Endothelial cell of hepatic sinusoid (primary cell): ENCODE data around the gene NFIB.

Experiments
- in situ Hi-C: cut with HindIII; loops from 2 replicates; pipeline ENCODE4 v1.10.0; 2017; ENCODE audit warnings: low sequenced_read_pairs

NFIB gene

DNA sequence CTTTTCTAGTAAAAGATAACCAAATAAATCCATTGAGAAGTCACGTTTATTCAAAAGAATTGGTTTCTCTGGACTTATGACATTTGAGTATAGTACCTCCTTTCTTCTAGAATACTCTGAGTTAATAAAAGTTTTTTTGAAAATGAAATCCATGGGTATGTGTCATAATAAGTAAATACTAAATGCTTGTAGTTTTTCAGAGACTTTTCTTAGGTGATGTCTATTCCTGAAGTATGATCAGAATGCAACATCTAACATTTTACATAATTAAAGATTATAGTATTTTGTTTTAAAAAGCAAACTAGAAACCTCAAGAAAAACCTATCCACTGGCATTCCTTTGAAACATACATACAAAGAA lies 63.2 kb downstream of the NFIB start:
- in situ Hi-C loops: no loop called here

DNA sequence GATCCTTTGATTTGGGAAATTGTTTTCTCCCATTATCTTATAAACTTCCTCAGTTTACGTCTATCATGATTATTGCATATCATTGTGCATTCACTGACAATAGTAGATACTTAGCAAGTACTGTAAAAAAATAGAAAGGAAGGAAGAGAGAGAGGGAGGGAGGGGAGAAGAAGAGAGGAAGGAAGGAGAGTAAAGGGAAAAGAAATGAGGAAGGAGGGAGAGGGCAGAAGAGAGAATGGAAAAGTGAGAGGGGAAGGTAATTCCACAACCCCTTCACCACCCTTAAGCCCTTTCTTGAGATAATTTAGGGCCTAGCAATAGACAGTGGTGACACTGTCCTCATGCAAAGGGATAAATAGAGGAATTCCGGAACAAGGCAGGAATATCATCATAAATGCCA lies 64.4 kb downstream of the NFIB start:
- in situ Hi-C loops: no loop called here

DNA sequence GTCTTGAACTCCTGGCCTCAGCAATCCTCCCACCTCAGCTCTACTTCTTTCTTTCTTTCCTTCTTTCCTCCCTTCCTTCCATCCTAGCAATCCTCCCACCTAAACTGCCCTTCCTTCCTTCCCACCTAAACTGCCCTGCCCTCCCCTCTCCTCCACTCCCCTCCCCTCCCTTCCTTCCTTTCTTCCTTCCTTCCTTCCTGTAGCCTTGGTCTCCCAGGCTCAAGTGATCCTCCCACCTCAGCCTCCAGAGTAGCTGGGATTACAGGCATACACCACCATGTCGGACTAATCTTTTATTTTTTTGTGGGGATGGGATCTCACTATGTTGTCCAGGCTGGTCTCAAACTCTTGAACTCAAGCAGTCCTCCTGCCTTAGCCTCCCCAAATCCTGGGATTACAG lies 65.8 kb downstream of the NFIB start:
- in situ Hi-C loops: no loop called here

DNA sequence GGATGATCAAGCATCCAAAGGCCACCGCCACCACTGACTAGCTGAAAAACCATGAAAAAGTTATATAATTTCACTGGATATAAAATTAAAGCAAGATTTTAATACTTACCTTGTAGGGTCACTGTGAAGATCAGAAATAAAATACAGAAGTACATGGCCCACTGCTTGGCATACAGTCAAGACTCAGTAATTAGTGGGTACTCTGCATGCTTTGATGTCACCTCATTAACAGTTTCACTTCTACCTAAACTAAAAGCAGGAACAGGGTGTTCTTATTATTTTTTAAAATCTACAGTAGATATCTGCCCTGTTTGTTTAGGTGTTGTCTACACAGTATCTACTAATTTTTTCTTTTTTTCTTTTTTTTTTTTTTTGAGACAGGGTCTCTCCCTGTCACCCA lies 66.4 kb downstream of the NFIB start:
- in situ Hi-C loops: no loop called here

DNA sequence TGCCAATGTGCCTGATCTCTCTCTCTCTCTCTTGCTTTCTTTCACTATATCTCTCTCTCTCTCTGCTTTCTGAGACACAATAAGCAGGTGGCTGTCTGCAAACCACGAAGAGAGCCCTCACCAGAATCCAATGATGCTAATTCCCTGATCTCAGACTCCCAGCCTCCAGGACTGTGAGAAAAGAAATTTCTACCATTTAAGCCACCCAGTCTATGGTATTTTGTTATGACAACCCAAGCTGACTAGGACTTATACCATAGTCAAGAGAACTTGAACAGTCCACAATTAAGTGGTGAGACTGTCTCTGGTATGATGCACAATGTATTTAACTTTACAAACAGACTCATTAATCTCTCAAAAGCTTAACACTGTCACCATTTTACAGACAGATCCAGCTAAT lies 67.0 kb downstream of the NFIB start:
- in situ Hi-C loops: no loop called here

DNA sequence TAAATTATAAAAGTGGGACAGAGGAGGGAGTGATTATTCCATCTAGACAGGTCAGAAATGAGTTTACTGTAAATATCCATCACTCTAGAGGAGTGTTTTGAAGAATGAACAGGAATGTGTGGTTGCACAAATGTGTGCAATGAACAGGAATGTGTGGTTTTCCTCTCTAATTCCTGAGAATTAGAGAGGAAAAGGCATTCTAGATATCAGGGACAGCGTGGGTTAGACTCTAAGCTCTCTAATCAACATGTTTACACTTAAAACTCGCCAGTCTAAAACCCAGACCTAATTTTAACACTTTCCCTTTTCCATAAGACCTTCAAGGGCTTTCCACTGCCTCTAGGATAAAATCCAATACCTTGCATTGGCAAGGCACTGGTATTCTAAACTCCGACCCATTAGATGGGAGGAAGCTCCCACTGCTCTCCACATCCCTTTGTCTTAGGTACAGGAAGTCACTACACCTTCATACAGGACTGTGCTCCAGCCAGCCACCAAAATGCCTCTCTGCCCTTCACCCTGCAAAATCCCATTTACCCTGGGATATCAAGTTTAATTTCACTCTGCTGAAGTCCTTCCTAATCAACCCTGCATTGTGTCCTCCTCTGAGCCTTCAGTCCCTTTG lies 67.9 kb downstream of the NFIB start:
- in situ Hi-C loops: no loop called here

DNA sequence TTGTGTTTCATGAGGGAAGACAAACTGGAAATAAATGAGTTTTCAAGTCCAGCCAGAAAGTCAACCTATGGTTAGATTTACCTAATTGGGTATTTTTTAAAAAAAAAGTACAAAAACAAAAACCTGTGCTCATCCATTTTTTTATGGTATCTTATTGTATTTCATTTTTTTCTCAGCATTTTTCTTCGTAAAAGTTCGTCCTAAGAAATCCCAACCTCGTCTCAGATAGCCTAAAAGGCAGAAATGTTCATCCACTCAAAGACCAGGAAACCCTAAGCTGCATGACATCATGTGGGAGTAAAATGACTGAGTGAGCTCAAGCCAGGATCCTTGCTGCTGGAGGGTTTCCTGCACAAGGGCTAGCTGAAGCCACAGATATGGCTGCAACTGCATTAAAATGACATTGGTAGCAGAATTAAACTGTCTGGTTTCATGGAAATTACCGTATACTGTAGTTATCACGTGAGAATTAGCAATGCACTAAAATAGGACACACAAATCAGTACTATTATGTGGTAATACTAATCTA lies 70.4 kb downstream of the NFIB start:
- in situ Hi-C loops: no loop called here

DNA sequence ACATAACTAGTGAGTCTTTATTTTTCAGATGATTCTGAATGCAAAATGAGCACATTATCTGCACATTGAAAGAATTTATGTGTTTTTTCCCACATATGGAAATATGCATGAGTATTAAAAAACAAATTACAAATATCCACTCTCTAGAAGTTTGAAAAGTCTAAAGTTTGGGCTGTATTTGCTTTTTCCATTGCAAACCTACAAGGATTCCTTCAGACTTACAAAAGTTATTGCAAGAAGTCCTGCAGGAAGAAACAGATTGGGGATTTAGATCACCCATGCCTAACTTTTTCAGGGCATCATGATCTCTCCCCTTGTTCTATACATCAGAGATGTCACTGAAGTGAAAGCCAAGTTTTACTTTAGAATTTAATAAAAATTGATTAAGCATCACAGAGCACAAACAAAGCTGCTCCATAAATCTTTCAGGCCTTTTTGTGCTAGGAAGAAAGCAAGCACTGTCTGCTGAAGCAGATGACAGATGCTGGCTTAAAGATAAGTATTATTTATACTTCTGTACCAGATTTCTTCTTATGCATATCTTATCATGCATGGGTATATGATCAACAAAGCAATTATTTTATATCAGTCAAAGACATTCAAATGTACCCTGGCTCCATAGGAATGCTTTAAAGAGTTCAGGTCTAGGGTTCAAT lies 71.7 kb downstream of the NFIB start:
- in situ Hi-C loops: no loop called here

DNA sequence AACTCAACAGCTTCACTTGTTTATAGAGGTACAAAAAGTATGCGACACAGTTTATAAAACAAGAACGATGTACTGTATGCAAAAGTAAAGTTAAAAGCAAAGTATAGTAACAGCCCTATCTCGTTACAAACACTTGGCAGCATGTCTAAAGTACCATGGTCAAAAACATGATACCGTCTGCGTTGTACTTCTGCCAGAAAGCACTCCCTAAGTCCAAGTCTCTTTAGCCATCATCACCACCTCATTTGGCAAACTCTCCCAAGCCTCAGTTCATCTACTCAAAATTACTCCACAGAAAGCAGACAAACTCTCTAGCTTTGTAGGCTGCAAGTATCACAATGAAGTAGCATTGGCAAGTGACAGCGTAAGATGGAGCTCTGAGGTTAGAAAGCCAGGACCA lies 73.4 kb downstream of the NFIB start:
- in situ Hi-C loops: no loop called here

DNA sequence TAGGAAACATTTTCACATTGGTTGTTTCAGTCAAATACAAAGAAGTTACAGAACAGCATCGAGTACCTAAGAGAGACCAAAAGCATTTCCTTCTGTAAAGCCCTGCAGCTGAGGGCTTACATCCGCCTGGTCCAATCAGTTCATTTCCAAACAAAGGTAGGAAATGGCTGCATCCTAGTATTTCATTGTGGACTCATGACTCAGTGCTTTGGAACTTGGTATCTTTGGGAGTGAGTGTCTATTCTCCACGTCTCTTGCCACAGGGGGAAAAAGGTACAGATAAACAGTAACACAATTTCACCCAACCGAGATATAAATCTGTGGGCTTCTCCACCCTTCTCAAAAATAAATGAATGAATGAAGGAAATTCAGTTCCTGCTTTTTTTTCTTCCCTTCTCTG lies 75.4 kb downstream of the NFIB start:
- in situ Hi-C loops: no loop called here

DNA sequence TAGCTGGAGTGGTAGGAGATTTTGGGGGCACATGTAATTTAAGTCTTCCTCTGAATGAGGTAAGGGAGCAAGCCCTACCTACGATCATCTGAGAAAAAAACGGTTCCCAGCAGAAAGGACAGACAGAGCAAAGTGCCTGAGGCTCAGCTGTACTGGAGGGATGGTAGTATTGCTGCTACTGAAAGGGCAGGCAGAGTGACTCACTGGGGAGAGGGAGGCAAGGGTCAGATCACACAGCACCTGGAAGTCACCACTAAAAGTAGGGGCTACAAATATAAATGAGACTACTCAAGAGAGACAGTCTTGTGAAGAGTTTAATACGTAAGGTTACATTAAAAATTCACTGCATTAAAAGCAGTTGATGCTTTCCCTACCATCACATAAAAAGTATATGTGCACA lies 75.9 kb downstream of the NFIB start:
- in situ Hi-C loops: no loop called here

DNA sequence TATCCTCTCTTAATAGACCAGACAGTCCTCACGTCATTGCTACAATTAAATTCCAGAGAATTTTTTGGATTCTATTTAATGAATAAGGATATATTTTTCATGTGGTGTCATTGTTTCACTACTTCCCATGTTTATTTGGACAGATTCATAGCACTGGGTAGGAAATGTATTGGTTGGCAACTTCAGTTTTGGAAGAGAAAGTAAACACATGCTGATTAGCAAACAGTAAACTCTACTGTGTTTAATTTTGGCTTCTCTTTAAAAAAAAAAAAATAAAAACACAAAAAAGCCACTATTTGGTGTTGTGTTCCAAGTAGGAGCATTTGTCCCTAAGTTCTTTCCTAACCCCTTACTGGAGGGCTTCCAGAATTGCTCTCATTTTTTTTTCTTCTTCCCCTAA lies 77.3 kb downstream of the NFIB start:
- in situ Hi-C loops: no loop called here

DNA sequence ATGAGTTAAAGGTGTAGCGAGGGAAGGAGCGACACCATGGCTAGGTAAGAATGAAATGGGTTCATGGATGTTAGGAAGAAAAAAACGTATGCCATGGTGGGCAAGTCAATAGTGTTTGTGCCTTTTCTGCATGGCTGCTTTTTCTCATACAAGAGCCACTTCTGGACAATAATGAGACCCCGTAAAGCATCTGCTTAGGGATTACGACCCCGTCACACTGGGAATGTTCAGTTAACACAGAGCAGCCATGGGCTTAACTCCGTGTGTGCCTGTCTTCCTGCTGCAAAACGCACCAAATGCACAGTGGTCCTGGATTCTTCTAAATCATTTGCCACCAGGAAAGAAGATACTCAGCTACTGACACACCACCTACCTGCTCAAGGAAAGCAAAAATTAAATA lies 81.8 kb downstream of the NFIB start:
- in situ Hi-C loops: no loop called here

DNA sequence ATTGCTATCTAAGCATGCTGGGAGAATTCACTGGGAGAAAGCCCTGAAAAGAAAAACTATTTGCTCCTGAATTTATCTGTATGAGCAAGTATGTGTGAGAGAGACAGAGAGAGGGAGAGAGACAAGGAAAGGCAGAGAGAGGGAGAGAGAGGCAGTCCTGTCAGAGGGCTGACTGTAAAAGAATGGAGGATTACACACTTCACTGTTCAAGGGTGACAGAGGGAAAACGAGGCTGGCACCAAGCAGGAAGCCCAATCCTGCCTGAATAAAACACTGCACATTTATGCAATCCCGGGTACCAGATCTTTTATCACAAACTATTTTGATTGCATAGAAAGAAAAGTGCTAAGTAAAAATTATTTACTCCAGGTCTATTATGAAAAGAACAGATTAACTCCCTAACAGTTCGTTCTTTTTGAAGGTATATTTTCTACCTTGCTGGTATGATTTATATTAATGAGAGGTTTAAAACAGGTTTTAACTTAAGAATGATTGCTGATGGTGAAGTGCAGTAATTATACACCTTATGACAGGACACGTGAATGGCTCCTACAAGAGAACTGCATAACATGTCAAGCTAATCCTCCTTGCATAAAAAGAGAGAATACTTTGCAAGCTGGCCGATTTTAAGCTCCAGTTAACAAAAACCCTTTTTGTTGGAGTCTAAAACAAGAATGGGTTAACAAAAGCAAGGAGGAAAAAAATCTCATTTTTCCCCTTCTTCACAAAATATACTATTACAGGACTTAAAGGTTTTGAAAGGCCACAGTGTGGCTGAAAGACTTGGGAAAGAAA lies 82.5 kb downstream of the NFIB start:
- in situ Hi-C loops: no loop called here

DNA sequence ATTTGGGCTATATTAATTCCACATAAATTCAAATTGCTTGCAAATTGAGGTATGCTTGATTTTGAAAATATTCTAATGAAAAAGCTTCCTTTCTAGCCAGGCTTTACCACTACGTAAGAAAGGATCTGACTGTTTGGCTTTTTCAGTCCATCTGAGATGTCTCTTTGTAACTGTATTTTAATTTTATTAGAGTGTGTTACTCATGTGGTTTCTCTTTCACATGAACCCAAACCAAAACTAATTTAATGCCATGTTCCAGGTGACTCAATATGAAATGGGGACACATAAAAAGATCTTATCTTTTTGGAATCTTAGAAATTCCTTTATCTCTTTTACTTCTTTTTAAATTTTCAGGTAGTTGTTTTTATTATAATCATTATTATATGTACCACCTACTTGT lies 85.3 kb downstream of the NFIB start:
- in situ Hi-C loops: no loop called here

DNA sequence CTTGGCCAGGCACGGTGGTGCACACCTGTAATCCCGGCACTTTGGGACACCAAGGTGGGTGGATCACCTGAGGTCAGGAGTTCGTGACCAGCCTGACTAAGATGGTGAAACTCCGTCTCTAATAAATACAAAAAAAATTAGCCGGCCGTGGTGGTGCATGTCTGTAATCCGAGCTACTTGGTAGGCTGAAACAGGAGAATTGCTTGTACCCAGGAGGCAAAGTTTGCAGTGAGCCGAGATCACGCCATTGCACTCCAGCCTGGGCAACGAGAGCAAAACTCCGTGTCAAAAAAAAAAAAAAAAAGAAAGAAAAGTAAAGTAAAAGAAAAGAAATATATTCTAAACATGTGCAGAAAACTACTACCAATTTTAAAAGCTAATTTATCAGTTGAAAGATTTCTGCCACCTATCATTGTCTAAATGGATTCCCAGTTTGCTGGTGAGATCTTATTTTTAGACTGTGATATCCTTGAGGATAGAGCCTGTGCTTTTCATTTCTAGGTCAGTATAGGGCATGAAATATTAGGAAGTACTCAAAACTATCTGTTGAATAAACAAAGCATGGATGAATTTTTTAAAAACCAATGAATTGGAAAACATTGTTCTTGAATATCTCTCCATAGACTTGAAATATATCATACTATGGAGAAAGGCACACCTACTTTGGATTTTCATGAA lies 86.9 kb downstream of the NFIB start:
- in situ Hi-C loops: no loop called here

DNA sequence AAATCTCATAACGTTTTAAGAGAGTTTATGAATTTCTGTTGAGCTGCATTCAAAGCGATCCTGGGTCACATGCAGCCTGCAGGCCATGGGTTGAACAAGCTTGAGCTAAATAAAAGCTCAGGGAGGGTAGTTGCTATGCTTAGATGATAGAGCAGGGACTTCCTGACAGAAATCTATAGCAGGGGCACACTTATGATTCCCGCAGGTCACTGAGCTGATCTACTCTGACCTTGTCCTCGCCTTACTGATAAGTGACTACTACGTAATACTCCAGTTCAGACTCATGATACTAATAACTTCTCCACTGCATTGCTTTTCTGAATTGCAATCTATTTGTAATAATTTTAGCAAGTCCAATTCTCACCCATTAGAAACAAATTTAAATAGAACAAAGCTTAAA lies 90.9 kb downstream of the NFIB start:
- in situ Hi-C loops: no loop called here

DNA sequence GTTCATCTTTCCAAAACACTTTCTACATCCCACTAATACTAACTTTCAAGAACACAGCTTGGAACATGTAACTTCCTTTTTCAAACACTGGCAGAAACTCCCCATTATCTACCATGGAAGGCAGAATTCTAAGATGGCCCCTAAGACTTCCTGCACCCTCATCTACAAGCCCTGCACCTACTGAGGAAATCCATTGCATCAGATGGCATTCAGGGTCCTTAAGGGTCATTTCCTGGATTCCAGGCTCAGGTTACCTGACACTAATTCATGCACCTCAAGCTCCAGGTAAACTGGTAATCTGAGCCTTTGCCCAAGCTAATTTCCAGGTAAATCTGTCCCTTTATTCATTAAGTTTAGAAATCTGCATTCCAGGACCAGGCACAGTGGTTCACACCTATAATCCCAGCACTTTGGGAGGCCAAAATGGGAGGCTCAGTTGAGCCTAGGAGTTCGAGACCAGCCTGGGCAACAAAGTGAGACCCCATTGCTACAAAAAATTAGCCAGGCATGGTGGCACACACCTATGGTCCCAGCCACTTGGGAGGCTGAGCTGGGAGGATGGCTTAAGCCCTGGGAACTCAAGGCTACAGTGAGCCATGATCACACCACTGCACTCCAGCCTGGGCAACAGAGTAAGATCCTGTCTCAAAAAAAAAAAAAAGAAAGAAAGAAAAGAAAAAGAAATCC lies 91.6 kb downstream of the NFIB start:
- in situ Hi-C loops: no loop called here

DNA sequence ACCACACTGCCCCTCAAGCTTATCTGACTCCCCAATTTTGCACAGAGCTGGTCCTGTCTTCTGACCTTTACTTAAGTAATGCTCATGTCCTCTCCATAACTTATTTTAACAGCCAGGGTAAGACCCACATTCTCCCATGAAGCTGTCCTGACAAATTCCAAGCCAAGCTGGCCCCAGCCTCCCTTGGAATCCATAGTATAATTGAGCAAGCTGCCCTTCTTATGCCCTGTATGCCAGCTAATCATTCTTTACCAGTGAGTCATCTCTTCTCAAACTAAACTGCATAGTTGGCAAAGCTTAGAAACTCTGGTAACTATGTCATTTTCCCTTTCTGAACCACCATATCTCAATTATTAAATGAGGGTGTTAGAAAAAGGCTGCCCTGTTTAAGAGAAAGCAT lies 92.4 kb downstream of the NFIB start:
- in situ Hi-C loops: no loop called here

DNA sequence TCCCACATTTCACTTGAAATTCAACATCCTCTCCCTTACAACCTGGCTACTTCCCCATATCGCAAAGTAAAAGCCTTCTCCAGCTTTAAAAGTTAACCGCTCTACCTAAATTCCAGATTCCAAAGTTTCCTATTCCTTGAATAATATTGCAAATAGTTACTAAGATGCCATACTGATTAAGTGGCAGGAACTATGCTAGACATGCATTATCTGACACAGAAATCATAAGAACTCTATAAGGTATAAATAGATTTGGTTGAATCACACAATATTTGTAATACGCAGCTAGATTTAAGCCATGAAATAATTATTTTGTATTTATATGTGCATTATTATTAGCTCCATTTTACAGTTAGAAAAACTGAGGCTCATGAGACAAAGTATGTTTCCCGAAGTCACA lies 92.8 kb downstream of the NFIB start:
- in situ Hi-C loops: no loop called here

DNA sequence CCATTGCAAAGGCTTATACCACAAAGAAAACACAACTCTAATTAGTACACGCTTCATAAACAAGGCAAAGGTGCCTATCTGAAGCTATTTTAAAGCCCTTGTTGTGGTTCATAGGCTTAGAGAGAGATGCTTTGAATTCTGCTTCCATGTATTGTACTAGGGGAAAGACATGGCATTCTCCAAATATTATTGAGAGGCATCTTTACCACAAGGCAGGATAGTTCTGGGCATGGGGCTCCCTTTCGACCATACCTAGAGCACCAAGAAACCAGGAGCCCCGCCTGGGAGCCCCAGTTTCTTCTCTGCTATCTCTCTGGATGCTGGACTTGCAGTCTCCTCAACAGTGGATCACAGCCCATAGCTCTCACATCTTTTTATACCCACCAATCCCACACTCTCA lies 93.7 kb downstream of the NFIB start:
- in situ Hi-C loops: no loop called here
